ENCODE measurements around the gene SLC25A33. TPM values are rescaled to one million over a fixed set of nuclear protein-coding genes. Genes with fewer than 3 reads are reported as not detected.

Gene SLC25A33
- total RNA-seq, 2 donors from 2014 or later, result 4.1 to 12.3 TPM

DNA sequence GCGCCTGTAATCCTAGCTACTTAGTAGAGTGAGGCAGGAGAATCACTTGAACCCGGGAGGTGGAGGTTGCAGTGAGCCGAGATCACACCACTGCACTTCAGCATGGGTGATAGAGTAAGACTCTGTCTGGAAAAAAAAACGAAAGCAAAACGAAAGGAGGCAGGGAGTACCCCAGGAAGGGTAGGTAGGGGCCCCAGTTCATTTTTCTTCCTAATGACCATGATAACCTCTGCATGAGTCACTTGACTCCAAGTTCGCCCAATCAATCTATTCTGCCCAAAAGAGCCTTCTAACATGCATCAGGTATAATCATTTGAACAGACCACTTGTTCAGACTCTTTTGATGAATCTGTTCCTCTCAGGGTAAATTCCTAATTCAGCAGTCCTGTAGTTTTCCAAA lies 36.2 kb downstream of the SLC25A33 start:
- DNase-seq (ENCODE audit: low spot score), result no peak
- no peak for ATAC-seq (ENCODE audit: insufficient number of reproducible peaks, low FRiP score, low read depth)
- Histone ChIP-seq H3K4me3 (no peak overlapping the region), H3K27ac (no peak overlapping the region), H3K4me1 (ENCODE audit: control insufficient read depth in 1 of 2, low read depth in 2 of 2) (no peaks in the 10 kb centered on the region), H3K27me3 (replicated peaks; ENCODE audit: insufficient read depth) (no peaks in the 10 kb centered on the region), H3K9me3 (no peaks in the 10 kb centered on the region), H3K36me3 (no peaks in the 10 kb centered on the region)
- TF ChIP-seq, protein P1, sequence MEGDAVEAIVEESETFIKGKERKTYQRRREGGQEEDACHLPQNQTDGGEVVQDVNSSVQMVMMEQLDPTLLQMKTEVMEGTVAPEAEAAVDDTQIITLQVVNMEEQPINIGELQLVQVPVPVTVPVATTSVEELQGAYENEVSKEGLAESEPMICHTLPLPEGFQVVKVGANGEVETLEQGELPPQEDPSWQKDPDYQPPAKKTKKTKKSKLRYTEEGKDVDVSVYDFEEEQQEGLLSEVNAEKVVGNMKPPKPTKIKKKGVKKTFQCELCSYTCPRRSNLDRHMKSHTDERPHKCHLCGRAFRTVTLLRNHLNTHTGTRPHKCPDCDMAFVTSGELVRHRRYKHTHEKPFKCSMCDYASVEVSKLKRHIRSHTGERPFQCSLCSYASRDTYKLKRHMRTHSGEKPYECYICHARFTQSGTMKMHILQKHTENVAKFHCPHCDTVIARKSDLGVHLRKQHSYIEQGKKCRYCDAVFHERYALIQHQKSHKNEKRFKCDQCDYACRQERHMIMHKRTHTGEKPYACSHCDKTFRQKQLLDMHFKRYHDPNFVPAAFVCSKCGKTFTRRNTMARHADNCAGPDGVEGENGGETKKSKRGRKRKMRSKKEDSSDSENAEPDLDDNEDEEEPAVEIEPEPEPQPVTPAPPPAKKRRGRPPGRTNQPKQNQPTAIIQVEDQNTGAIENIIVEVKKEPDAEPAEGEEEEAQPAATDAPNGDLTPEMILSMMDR (IDR thresholded peaks at IDR 0.05), result no peak

DNA sequence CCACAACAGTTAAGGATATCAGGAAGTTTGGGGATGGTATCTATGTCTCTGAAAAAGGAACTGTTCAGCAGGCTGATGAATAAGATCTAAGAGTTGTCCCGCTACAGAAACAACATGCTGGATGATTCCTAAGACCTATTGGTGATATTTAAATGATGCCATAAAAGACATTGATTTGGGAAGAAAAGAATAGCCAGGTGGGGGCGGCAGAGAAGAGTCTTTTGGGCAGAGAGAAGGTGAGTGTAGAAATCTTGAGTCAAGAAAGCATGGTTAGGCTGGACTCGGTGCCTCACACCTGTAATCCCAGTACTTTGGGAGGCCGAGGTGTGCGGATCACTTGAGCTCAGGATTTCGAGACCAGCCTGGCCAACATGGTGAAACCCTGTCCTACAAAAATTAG lies 37.6 kb downstream of the SLC25A33 start:
- Histone ChIP-seq H3K27me3 (replicated peaks; ENCODE audit: insufficient read depth) (no peaks in the 10 kb centered on the region), H3K36me3 (no peaks in the 10 kb centered on the region), H3K4me3 (no peak overlapping the region), H3K4me1 (ENCODE audit: control insufficient read depth in 1 of 2, low read depth in 2 of 2) (no peaks in the 10 kb centered on the region), H3K27ac (no peak overlapping the region), H3K9me3 (no peaks in the 10 kb centered on the region)
- TF ChIP-seq, protein P1 (IDR thresholded peaks at IDR 0.05), result no peak
- no peak for DNase-seq (ENCODE audit: low spot score)
- no peak for ATAC-seq (ENCODE audit: insufficient number of reproducible peaks, low FRiP score, low read depth)

DNA sequence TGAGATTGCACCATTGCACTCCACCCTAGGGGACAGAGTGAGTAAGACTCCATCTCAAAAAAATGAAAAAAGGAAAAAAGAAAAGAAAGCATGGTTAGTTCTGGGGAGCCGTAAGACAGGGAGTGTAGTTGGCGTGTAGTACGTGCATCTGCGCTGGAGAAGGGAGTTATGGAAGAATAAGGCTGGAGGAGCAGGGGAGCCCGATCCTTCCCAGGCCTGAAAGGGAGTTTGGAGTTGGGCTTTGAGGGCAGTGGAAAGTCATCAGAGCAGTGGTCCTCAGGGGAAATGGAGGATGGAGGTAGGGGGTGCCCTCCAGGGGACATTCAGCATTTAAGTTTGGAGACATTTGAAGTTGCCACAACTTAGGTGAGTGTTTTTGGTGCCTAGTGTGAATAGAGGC lies 38.2 kb downstream of the SLC25A33 start:
- ATAC-seq (ENCODE audit: insufficient number of reproducible peaks, low FRiP score, low read depth), result no peak
- H3K27ac ChIP-seq, result no peak overlapping the region
- DNase-seq (ENCODE audit: low spot score), result no peak
- H3K27me3 ChIP-seq (replicated peaks; ENCODE audit: insufficient read depth), result no peaks in the 10 kb centered on the region
- no peaks in the 10 kb centered on the region for H3K4me1 ChIP-seq (ENCODE audit: control insufficient read depth in 1 of 2, low read depth in 2 of 2)
- no peaks in the 10 kb centered on the region for H3K36me3 ChIP-seq
- TF ChIP-seq, protein P1 (IDR thresholded peaks at IDR 0.05), result no peak
- no peaks in the 10 kb centered on the region for H3K9me3 ChIP-seq
- H3K4me3 ChIP-seq, result no peak overlapping the region

DNA sequence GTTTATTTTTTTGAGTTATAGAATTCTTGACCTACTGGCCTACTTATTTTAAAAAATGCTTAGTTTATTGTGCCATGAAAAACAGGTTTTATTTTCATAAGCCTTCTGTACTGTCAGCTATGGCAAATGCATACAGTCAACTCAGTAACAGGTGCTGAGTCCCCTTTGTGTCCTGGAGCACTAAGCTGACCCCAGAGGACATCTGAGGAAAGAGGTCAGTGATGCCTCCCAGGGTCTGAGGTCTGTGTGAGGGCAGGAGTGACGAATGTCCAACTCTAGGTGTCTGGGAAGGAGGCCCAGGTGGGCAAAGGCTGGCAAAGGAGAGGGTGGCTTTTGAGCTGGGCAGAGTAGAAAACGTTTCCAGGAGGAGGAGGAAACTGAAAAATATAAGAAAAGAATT lies 41.7 kb downstream of the SLC25A33 start:
- H3K27me3 ChIP-seq (replicated peaks; ENCODE audit: insufficient read depth), result no peaks in the 10 kb centered on the region
- TF ChIP-seq, protein P1 (IDR thresholded peaks at IDR 0.05), result no peak
- H3K36me3 ChIP-seq, result no peaks in the 10 kb centered on the region

DNA sequence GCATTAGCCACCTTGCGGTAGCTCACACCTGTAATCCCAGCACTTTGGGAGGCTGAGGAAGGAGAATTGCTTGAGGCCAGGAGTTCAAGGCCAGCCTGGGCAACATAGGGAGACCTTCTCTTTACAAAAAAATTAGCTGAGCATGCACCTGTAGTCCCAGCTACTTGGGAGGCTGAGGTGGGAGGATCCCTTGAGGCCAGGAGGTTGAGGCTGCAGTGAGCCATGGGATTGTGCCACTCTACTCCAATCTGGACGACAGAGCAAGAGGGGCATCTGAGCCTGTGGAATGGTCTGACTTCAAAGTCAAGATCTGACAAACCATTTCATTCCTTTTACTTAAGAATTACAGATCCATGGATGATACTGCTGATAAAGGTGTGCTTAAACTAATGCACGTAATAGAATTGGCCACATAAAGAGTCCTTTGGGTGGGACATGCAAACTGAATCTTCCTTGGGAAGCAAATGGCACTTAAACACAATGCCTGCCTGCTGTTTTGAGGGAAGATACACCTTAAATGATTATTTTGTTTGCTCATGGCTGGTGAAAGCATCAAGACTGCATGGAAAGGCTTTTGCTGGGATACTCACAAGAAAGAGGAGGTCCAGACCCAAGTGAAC lies 47.0 kb downstream of the SLC25A33 start:
- Histone ChIP-seq H3K9me3 (no peaks in the 10 kb centered on the region), H3K27ac (no peak overlapping the region), H3K4me3 (no peak overlapping the region), H3K36me3 (no peaks in the 10 kb centered on the region), H3K27me3 (replicated peaks; ENCODE audit: insufficient read depth) (no peaks in the 10 kb centered on the region), H3K4me1 (ENCODE audit: control insufficient read depth in 1 of 2, low read depth in 2 of 2) (peaks cover 5 to 19% of the 10 kb centered on the region in 2 donors)
- TF ChIP-seq, protein P1 (IDR thresholded peaks at IDR 0.05), result no peak
- ATAC-seq (ENCODE audit: insufficient number of reproducible peaks, low FRiP score, low read depth) (no peak), DNase-seq (ENCODE audit: low spot score) (no peak)

More for the DNA sequence above, 41.7 kb downstream of the SLC25A33 start:
- Histone ChIP-seq H3K4me3 (no peak overlapping the region), H3K27ac (no peak overlapping the region), H3K4me1 (ENCODE audit: control insufficient read depth in 1 of 2, low read depth in 2 of 2) (no peaks in the 10 kb centered on the region), H3K9me3 (no peaks in the 10 kb centered on the region)
- ATAC-seq (ENCODE audit: insufficient number of reproducible peaks, low FRiP score, low read depth), result no peak
- DNase-seq (ENCODE audit: low spot score), result no peak
